HFFc6 (cell line): ENCODE results near the gene OSBPL8. TPM values are rescaled to one million over a fixed set of nuclear protein-coding genes. Genes with fewer than 3 reads are reported as not detected.

ENCODE experiments used
- DNase-seq: peaks from one replicate; pipeline ENCODE4 v3.0.0-alpha.2; 2018
- H3K27ac Mint-ChIP-seq: 2 replicates; pipeline ENCODE4 v1.8.0; 2020; ENCODE audit warnings: mild to moderate bottlenecking, mixed read lengths
- H3K27me3 Mint-ChIP-seq: 2 replicates; pipeline ENCODE4 v1.8.0; 2021; ENCODE audit warnings: mild to moderate bottlenecking, moderate library complexity, mixed read lengths; ENCODE audit not compliant: insufficient read depth
- H3K36me3 Mint-ChIP-seq: 2 replicates; pipeline ENCODE4 v1.8.0; 2021; ENCODE audit warnings: low read depth, mixed read lengths
- H3K4me1 Mint-ChIP-seq: 2 replicates; pipeline ENCODE4 v1.8.0; 2020; ENCODE audit warnings: low read depth, mixed read lengths
- H3K4me3 Mint-ChIP-seq: 2 replicates; pipeline ENCODE4 v1.8.0; 2020; ENCODE audit warnings: mild to moderate bottlenecking, moderate library complexity, mixed read lengths
- H3K9me3 Mint-ChIP-seq: 2 replicates; pipeline ENCODE4 v1.8.0; 2020; ENCODE audit warnings: mild to moderate bottlenecking, mixed read lengths
- total RNA-seq, 6 experiments: library from RNA; stranded (reverse); fragmentation: NEBNext Ultra II Directional; extraction: Animal tissue kit (Norgen Biotek cat#: 25700); gene quantifications; 2 replicates in 1 of 6; 3 replicates in 5 of 6; pipeline ENCODE4 v1.2.3, GENCODE V29; 2021
- TF ChIP-seq, protein P1 (sequence below): fragments of 200-600 bp; sonication (generic); IDR thresholded peaks from 2 replicates; pipeline ENCODE4 v1.5.0; 2021; ENCODE audit warnings: antibody characterized with exemption, mild to moderate bottlenecking

Gene OSBPL8
- total RNA-seq, 6 experiments from 2014 or later, result 66.8 to 77.8 (median 71.1) TPM

DNA sequence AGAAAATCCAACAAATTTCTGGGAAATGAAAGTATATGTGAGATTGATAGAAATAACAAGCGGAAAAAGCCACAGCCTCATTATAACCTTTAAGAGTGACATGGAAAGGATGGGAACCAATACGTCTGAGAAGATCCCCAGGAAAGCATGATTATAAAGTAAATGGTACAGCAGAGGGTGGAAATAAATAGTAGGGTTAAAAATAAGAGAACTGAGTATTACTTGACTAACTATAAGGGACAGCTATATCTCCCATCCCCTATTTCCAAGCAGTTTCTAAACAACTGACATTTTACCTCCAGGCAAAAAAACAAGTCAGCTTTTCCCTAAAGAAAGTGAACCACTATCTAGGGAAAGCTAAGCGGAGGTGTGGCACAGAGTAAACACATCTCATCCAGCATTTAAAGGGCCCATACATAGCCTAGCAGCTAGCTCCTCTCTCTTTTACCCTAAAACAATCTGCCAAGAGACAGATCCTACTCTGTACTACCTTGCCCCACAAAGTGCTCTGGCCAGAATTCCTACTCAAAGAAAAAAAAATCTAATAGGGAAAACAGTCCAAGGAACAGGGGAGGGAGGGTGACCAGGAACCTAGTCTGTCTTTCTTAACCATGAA, 11.2 kb downstream of the OSBPL8 start:
- Mint-ChIP-seq H3K4me1 (peaks cover 50% of the 10 kb centered on the region), H3K36me3 (no peaks in the 10 kb centered on the region), H3K27me3 (no peaks in the 10 kb centered on the region), H3K27ac (peak overlapping the region; percentile 64), H3K4me3 (no peak overlapping the region; the same call in 1 of the 2 replicates), H3K9me3 (no peaks in the 10 kb centered on the region)
- TF ChIP-seq, protein P1, sequence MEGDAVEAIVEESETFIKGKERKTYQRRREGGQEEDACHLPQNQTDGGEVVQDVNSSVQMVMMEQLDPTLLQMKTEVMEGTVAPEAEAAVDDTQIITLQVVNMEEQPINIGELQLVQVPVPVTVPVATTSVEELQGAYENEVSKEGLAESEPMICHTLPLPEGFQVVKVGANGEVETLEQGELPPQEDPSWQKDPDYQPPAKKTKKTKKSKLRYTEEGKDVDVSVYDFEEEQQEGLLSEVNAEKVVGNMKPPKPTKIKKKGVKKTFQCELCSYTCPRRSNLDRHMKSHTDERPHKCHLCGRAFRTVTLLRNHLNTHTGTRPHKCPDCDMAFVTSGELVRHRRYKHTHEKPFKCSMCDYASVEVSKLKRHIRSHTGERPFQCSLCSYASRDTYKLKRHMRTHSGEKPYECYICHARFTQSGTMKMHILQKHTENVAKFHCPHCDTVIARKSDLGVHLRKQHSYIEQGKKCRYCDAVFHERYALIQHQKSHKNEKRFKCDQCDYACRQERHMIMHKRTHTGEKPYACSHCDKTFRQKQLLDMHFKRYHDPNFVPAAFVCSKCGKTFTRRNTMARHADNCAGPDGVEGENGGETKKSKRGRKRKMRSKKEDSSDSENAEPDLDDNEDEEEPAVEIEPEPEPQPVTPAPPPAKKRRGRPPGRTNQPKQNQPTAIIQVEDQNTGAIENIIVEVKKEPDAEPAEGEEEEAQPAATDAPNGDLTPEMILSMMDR, result no peak
- no peak for DNase-seq

DNA sequence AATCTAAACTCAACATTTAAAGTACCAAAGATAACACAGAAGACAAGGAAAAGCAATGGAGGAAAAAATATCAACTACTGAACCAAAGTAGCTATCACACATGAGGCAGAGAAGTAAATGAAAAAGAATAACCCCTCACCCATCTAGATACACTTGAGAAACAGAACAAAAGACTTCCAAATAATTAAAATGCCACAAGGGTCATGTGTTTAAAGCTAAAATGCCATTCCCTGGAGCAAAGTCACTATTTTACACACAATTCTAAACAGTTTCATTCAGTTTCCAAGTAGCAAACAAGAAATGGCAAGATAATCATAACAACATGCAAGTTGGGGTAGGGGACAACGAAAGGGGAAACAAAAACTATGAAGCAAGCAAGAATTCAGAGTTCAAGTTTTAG, 12.0 kb downstream of the OSBPL8 start:
- no peaks in the 10 kb centered on the region for H3K27me3 Mint-ChIP-seq
- no peaks in the 10 kb centered on the region for H3K9me3 Mint-ChIP-seq
- TF ChIP-seq, protein P1, result no peak
- H3K4me1 Mint-ChIP-seq, result peaks cover 43% of the 10 kb centered on the region
- DNase-seq, result no peak
- H3K36me3 Mint-ChIP-seq, result no peaks in the 10 kb centered on the region
- H3K27ac Mint-ChIP-seq, result no peak overlapping the region; the same call in 1 of the 2 replicates
- no peak overlapping the region for H3K4me3 Mint-ChIP-seq

DNA sequence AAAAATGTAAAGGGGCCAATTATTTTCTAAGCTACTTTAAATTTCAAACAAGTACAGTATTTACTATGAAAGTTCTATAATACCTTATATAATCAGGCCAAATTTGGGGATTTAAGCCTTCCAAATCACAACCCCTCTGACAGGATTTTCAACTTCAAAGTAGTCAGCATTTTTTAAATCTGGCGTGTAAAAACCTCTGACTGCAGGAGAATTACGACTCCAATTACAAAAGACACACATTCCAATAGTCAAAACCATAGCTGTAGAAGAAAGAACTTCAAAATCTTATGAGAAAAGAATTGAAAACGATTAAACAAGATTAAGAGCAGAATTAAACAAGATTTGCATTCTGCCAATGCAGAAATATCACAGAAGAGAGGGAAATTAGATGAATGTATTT, 12.7 kb downstream of the OSBPL8 start:
- H3K4me3 Mint-ChIP-seq, result no peak overlapping the region
- no peaks in the 10 kb centered on the region for H3K36me3 Mint-ChIP-seq
- H3K9me3 Mint-ChIP-seq, result no peaks in the 10 kb centered on the region
- no peak for DNase-seq
- peaks cover 46% of the 10 kb centered on the region for H3K4me1 Mint-ChIP-seq
- TF ChIP-seq, protein P1, result no peak
- H3K27me3 Mint-ChIP-seq, result no peaks in the 10 kb centered on the region
- no peak overlapping the region for H3K27ac Mint-ChIP-seq

DNA sequence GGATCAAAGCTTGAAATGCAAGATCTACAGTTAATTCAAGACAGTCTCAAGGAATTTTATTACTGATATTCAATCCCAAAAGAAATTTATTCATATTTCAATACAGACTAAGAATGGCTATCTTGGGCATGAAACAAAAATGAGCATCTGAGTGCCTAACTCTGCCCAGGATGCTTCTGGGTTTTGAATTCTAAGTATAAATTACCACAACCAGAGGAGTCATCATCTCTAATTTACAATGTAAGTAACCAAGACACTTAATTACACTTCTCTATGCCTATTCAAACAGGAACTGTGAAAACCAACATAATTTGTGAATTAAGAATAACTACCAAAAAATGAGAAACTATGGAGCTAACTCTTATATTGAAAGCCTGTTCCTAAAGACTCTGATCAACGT, 14.1 kb downstream of the OSBPL8 start:
- no peaks in the 10 kb centered on the region for H3K36me3 Mint-ChIP-seq
- H3K27me3 Mint-ChIP-seq, result no peaks in the 10 kb centered on the region
- no peak overlapping the region for H3K4me3 Mint-ChIP-seq
- H3K27ac Mint-ChIP-seq, result no peak overlapping the region
- H3K9me3 Mint-ChIP-seq, result no peaks in the 10 kb centered on the region
- TF ChIP-seq, protein P1, result no peak
- H3K4me1 Mint-ChIP-seq, result peaks cover 47% of the 10 kb centered on the region
- no peak for DNase-seq

DNA sequence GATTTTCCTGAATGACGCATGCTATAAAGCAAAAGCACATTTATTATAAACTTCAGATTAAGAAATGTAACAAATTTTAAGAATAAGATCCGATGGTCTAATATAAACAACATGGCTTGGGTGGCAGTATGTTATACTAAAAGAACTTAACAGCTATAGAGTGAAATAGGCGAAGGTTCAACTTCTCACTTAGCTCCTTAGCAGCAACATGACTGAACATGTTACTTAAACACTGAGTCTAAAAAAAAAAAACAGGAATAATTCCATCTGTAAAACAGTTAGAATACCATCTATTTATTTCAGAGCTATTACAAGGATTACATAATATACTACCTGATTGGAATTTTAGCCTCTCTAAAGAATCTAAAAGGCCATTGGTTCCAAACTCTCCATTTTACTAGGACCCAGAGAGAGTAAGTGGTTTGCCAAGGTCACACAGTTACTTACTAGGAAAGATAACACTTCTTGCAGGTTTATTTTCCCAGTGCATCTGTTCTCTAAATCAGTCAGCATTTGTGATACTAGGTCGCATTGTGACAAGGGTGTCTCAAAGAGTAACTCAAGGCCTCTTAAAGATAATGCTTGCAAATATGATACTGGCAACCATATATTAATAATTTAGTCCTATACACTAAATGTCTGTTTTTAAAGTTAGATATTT, 14.8 kb downstream of the OSBPL8 start:
- no peaks in the 10 kb centered on the region for H3K9me3 Mint-ChIP-seq
- H3K27ac Mint-ChIP-seq, result no peak overlapping the region
- no peaks in the 10 kb centered on the region for H3K27me3 Mint-ChIP-seq
- DNase-seq, result no peak
- H3K4me1 Mint-ChIP-seq, result peaks cover 45% of the 10 kb centered on the region
- H3K36me3 Mint-ChIP-seq, result no peaks in the 10 kb centered on the region
- H3K4me3 Mint-ChIP-seq, result no peak overlapping the region
- TF ChIP-seq, protein P1, result no peak
